AG04450 (cell line): ENCODE measurements around the gene CFAP77. TPM values are rescaled to one million over a fixed set of nuclear protein-coding genes. Genes with fewer than 3 reads are reported as not detected.

Source experiments
- CTCF ChIA-PET: fragments of 300-600, 350-600 bp; formaldehyde crosslinking; extraction: SDS; loops from one replicate; lab custom pipeline; 2022; ENCODE audit warnings: antibody characterized with exemption, inconsistent platforms; lab: Charles Lee
- POLR2A ChIA-PET: fragments of 350-600 bp; formaldehyde crosslinking; extraction: SDS; loops from one replicate; lab custom pipeline; 2021; ENCODE audit warnings: antibody characterized with exemption, inconsistent platforms; lab: Yijun Ruan, JAX
- DNase-seq: peaks from one replicate; pipeline ENCODE4 v3.0.0-alpha.2; 2011; ENCODE audit warnings: low read depth, low spot score
- H3K27ac ChIP-seq: one replicate; pipeline ENCODE4 v1.5.1; 2012; ENCODE audit warnings: low read depth, low read length, control low read depth
- H3K27me3 ChIP-seq: one replicate; pipeline ENCODE4 v1.6.0; 2012; ENCODE audit warnings: low read length; ENCODE audit not compliant: control insufficient read depth, insufficient read depth
- H3K4me3 ChIP-seq: 2 replicates; pipeline ENCODE4 v1.5.1; 2011; ENCODE audit warnings: mild to moderate bottlenecking, low read depth, low read length, control low read depth
- H3K9me3 ChIP-seq: 2 replicates; pipeline ENCODE4 v1.5.1; 2012; ENCODE audit warnings: low read length; ENCODE audit not compliant: control insufficient read depth, insufficient read depth
- CTCF ChIP-seq: IDR thresholded peaks from 2 replicates; pipeline ENCODE4 v1.5.1; 2011; ENCODE audit warnings: low read depth, low read length, control low read depth, inconsistent platforms
- polyA plus RNA-seq: library from polyadenylated mRNA; depleted of rRNA; stranded (reverse); fragments of >200 nt; gene quantifications from 2 replicates; pipeline ENCODE4 v1.2.3, GENCODE V29; 2011

Gene CFAP77
- polyA plus RNA-seq, 1 experiment = not detected

GRCh38 chr9:132474253-132474652 lies 64.2 kb downstream of the CFAP77 start:
- Histone ChIP-seq H3K27ac (no peak overlapping the region), H3K27me3 (peaks cover 35% of the 10 kb centered on the region), H3K4me3 (no peak overlapping the region), H3K9me3 (no peaks in the 10 kb centered on the region)
- no peak for DNase-seq
- POLR2A ChIA-PET = interaction anchor here (0.6 kb wide), 1 partner anchor 51 kb away, joined by 5 read pairs; no protein-coding TSS in a partner anchor
- no peak for TF ChIP-seq CTCF
- CTCF ChIA-PET = no interaction called here

GRCh38 chr9:132478353-132479050 lies 68.5 kb downstream of the CFAP77 start:
- Histone ChIP-seq H3K9me3 (no peaks in the 10 kb centered on the region), H3K27me3 (peaks cover 48% of the 10 kb centered on the region), H3K27ac (no peak overlapping the region), H3K4me3 (no peak overlapping the region)
- POLR2A ChIA-PET = no interaction called here
- TF ChIP-seq CTCF = no peak
- DNase-seq = no peak
- CTCF ChIA-PET = no interaction called here

GRCh38 chr9:132479733-132480132 lies 69.7 kb downstream of the CFAP77 start:
- POLR2A ChIA-PET = no interaction called here
- peaks cover 49% of the 10 kb centered on the region for H3K27me3 ChIP-seq

GRCh38 chr9:132481053-132481849 lies 71.2 kb downstream of the CFAP77 start:
- no peak for TF ChIP-seq CTCF
- DNase-seq = no peak
- CTCF ChIA-PET = no interaction called here
- Histone ChIP-seq H3K9me3 (no peaks in the 10 kb centered on the region), H3K27ac (no peak overlapping the region), H3K27me3 (peaks cover 59% of the 10 kb centered on the region), H3K4me3 (no peak overlapping the region)
- POLR2A ChIA-PET = no interaction called here

More at GRCh38 chr9:132479733-132480132, 69.7 kb downstream of the CFAP77 start:
- H3K9me3 ChIP-seq = no peaks in the 10 kb centered on the region
- no peak overlapping the region for H3K4me3 ChIP-seq
- CTCF ChIA-PET = no interaction called here
- DNase-seq = no peak
- no peak for TF ChIP-seq CTCF
- H3K27ac ChIP-seq = no peak overlapping the region

- H3K27ac ChIP-seq = no peak overlapping the region
- CTCF ChIA-PET = no interaction called here
- POLR2A ChIA-PET = no interaction called here
- TF ChIP-seq CTCF = no peak
- H3K27me3 ChIP-seq = peaks cover 59% of the 10 kb centered on the region
- H3K9me3 ChIP-seq = no peaks in the 10 kb centered on the region; the same call in 1 of the 2 replicates
- no peak for DNase-seq
- no peak overlapping the region for H3K4me3 ChIP-seq
Observed at GRCh38 chr9:132482196-132482813, 72.3 kb downstream of the CFAP77 start.
